ENCODE measurements around the gene NRAS.

- TF ChIP-seq CTCF (IDR thresholded peaks at IDR 0.05; ENCODE audit: insufficient read depth, low read length, poor library complexity, severe bottlenecking), result no peak
- no peak for TF ChIP-seq EZH2phosphoT487 (conservative IDR thresholded peaks at IDR 0.05; ENCODE audit: low read length)
Observed at GRCh38 chr1:114755006-114755931, 38.7 kb upstream of the NRAS start.

Measured in SU-DHL-6 (cell line).